Liver (tissue), 9 donors: ENCODE results near the gene COX18. TPM values are rescaled to one million over a fixed set of nuclear protein-coding genes. Genes with fewer than 3 reads are reported as not detected.

Experiments used
- DNase-seq: peaks from one replicate; pipeline ENCODE4 v3.0.0-alpha.2; 2017; ENCODE audit warnings: low spot score
- H3K27ac ChIP-seq, 2 donors: one replicate each; pipeline ENCODE4 v1.7.0; 2013; ENCODE audit warnings: inconsistent platforms in 2 of 2, low read length in 2 of 2, control low read depth in 1 of 2, low read depth in 1 of 2, mild to moderate bottlenecking in 1 of 2
- H3K27me3 ChIP-seq, 4 donors: one replicate each; pipeline versions ENCODE4 v1.6.1 to v1.7.0; 2013; ENCODE audit warnings: low read length in 3 of 4, inconsistent platforms in 1 of 4, mild to moderate bottlenecking in 1 of 4, moderate library complexity in 1 of 4; ENCODE audit not compliant: control insufficient read depth in 4 of 4, insufficient read depth in 4 of 4
- H3K36me3 ChIP-seq, 4 donors: one replicate each; pipeline versions ENCODE4 v1.6.1 to v1.7.0; 2013; ENCODE audit warnings: low read length in 3 of 4, mild to moderate bottlenecking in 3 of 4, low read depth in 1 of 4, moderate library complexity in 1 of 4; ENCODE audit not compliant: control insufficient read depth in 4 of 4, insufficient read depth in 3 of 4
- H3K4me1 ChIP-seq, 4 donors: one replicate each; pipeline versions ENCODE4 v1.6.1 to v1.7.0; 2013; ENCODE audit warnings: low read length in 3 of 4, mild to moderate bottlenecking in 3 of 4, moderate library complexity in 1 of 4; ENCODE audit not compliant: control insufficient read depth in 4 of 4, insufficient read depth in 4 of 4
- H3K4me3 ChIP-seq, 3 donors: one replicate each; pipeline versions ENCODE4 v1.6.1 to v1.7.0; 2013; ENCODE audit warnings: low read length in 3 of 3, control low read depth in 1 of 3, low read depth in 1 of 3, mild to moderate bottlenecking in 1 of 3
- H3K9ac ChIP-seq, 2 donors: one replicate each; pipeline ENCODE4 v1.7.0; 2013; ENCODE audit warnings: low read length in 2 of 2, mild to moderate bottlenecking in 2 of 2, moderate library complexity in 2 of 2, control low read depth in 1 of 2, low read depth in 1 of 2
- H3K9me3 ChIP-seq, 4 donors: one replicate each; pipeline versions ENCODE4 v1.6.1 to v1.7.0; 2013; ENCODE audit warnings: low read length in 3 of 4; ENCODE audit not compliant: control insufficient read depth in 4 of 4
- EGR1 ChIP-seq, 2 donors: IDR thresholded peaks; 2 replicates each; pipeline ENCODE4 v1.6.1; 2016 to 2018; ENCODE audit warnings: antibody characterized with exemption in 2 of 2, low read depth in 2 of 2
- FOXA1 ChIP-seq: IDR thresholded peaks from 2 replicates; pipeline ENCODE4 v1.6.1; 2016; ENCODE audit warnings: antibody characterized with exemption
- FOXA2 ChIP-seq: IDR thresholded peaks from 2 replicates; pipeline ENCODE4 v1.6.1; 2016; ENCODE audit warnings: antibody characterized with exemption
- HNF4A ChIP-seq, 2 donors: conservative IDR thresholded peaks; 2 replicates each; pipeline ENCODE4 v1.6.1; 2016; ENCODE audit warnings: antibody characterized with exemption in 2 of 2, mild to moderate bottlenecking in 2 of 2
- HNF4G ChIP-seq: IDR thresholded peaks from 2 replicates; pipeline ENCODE4 v1.6.1; 2016; ENCODE audit warnings: antibody characterized with exemption
- NR2F2 ChIP-seq: IDR thresholded peaks from 2 replicates; pipeline ENCODE4 v1.6.1; 2016; ENCODE audit warnings: antibody characterized with exemption
- RAD21 ChIP-seq, 2 donors: IDR thresholded peaks; 2 replicates each; pipeline ENCODE4 v1.6.1; 2016; ENCODE audit warnings: antibody characterized with exemption in 2 of 2, mild to moderate bottlenecking in 2 of 2
- RXRA ChIP-seq, 2 donors: IDR thresholded peaks; 2 replicates each; pipeline ENCODE4 v1.6.1; 2017 to 2018; ENCODE audit warnings: antibody characterized with exemption in 2 of 2, mild to moderate bottlenecking in 1 of 2
- SP1 ChIP-seq: IDR thresholded peaks from 2 replicates; pipeline ENCODE4 v1.6.1; 2018; ENCODE audit warnings: antibody characterized with exemption, mild to moderate bottlenecking
- TAF1 ChIP-seq: conservative IDR thresholded peaks from 2 replicates; pipeline ENCODE4 v1.6.1; 2016; ENCODE audit warnings: antibody characterized with exemption, mild to moderate bottlenecking
- YY1 ChIP-seq: IDR thresholded peaks from 2 replicates; pipeline ENCODE4 v1.6.1; 2016; ENCODE audit warnings: antibody characterized with exemption, mild to moderate bottlenecking
- WGBS: extraction: QIAGEN DNeasy Blood & Tissue Kit; methylation state at CpG from one replicate; pipeline ENCODE4 v1.1.7; 2013; 5-methylcytosine and 5-hydroxymethylcytosine counted together
- polyA plus RNA-seq, 2 donors: library from polyadenylated mRNA; stranded (reverse) in 1 of 2; unstranded in 1 of 2; fragments of 200-250 nt in 1 of 2; fragments of >200 nt in 1 of 2; fragmentation: Nextera tagmentation in 1 of 2; extraction: Ambion mirVana in 1 of 2; gene quantifications; one replicate each; pipeline versions ENCODE4 v1.2.1 to v1.2.3, GENCODE V29; 2013 to 2015
- total RNA-seq, 2 donors: library from RNA; depleted of rRNA; stranded (reverse); fragments of >200 nt; gene quantifications; one replicate each; pipeline ENCODE4 v1.2.3, GENCODE V29; 2014
- TF ChIP-seq, protein P1 (sequence below): IDR thresholded peaks from 2 replicates; pipeline ENCODE4 v1.6.1; 2016; ENCODE audit warnings: antibody characterized with exemption
- TF ChIP-seq, protein P2 (sequence below): IDR thresholded peaks from 2 replicates; pipeline ENCODE4 v1.6.1; 2016; ENCODE audit warnings: antibody characterized with exemption, mild to moderate bottlenecking
- TF ChIP-seq, protein P3 (sequence below): IDR thresholded peaks from 2 replicates; pipeline ENCODE4 v1.6.1; 2016; ENCODE audit warnings: antibody characterized with exemption
- TF ChIP-seq, protein P4 (sequence below): fragments of 150-350 bp; IDR thresholded peaks from 2 replicates; pipeline ENCODE4 v1.5.1; 2017; ENCODE audit warnings: improper control_type of control experiment, low read depth, low read length; ENCODE audit not compliant: missing input control
- donor health status: healthy.
- donor health status: healthy.
- donor health status: healthy.
- donor health status: healthy.
- donor health status: healthy.

The COX18 gene
- total and polyA plus RNA-seq, 4 donors: 6.2 to 27.3 (median 18.4) TPM

DNA sequence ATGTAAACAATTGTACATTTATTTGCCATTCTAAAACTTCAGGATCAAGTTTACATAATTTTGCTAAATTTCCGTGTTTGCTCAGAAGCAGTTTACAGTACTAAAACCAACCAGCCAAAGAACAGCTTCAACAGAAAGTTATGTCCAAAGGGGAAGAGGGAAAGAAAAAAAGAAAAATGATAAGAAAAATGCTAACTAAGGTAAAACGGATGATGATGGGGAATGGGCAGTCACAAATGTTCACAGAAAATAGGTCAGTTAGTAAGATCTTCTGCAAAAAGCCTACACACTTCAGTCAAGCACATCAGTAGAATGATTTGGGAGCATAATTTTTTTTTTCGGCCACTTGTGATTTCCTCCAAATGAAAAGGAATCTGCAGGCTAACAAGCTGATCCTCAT, 6.3 kb upstream of the COX18 start:
- 84% methylated on average over 3 of the region's 3 CpGs for WGBS
- H3K9ac ChIP-seq: no peak overlapping the region
- H3K4me3 ChIP-seq: no peak overlapping the region
- TF ChIP-seq, protein P1, sequence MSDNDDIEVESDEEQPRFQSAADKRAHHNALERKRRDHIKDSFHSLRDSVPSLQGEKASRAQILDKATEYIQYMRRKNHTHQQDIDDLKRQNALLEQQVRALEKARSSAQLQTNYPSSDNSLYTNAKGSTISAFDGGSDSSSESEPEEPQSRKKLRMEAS: no peak
- TF ChIP-seq HNF4G (no peak), FOXA1 (no peak)
- H3K9me3 ChIP-seq: no peaks in the 10 kb centered on the region
- H3K27me3 ChIP-seq: no peaks in the 10 kb centered on the region
- H3K4me1 ChIP-seq: no peaks in the 10 kb centered on the region
- H3K27ac ChIP-seq: no peak overlapping the region
- peaks cover 4 to 39% (median 33%) of the 10 kb centered on the region in 4 donors for H3K36me3 ChIP-seq
- DNase-seq: no peak

DNA sequence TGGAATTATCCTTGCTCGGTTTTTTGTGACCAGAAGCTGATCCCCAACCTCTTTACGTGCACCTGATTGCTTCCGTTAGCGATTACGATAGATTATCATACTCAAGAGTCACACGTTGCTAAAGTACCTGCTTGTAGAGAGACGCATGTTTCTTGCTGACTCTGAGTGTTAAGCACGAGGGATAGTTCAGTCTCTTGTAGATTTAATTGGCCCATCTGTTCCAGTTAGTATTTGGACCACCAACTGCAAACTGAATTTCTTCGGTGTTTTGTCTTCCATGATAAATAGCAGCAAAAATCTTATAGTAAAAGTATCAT, 516 bp upstream of the COX18 start:
- no peak for TF ChIP-seq FOXA2
- TF ChIP-seq, protein P2, sequence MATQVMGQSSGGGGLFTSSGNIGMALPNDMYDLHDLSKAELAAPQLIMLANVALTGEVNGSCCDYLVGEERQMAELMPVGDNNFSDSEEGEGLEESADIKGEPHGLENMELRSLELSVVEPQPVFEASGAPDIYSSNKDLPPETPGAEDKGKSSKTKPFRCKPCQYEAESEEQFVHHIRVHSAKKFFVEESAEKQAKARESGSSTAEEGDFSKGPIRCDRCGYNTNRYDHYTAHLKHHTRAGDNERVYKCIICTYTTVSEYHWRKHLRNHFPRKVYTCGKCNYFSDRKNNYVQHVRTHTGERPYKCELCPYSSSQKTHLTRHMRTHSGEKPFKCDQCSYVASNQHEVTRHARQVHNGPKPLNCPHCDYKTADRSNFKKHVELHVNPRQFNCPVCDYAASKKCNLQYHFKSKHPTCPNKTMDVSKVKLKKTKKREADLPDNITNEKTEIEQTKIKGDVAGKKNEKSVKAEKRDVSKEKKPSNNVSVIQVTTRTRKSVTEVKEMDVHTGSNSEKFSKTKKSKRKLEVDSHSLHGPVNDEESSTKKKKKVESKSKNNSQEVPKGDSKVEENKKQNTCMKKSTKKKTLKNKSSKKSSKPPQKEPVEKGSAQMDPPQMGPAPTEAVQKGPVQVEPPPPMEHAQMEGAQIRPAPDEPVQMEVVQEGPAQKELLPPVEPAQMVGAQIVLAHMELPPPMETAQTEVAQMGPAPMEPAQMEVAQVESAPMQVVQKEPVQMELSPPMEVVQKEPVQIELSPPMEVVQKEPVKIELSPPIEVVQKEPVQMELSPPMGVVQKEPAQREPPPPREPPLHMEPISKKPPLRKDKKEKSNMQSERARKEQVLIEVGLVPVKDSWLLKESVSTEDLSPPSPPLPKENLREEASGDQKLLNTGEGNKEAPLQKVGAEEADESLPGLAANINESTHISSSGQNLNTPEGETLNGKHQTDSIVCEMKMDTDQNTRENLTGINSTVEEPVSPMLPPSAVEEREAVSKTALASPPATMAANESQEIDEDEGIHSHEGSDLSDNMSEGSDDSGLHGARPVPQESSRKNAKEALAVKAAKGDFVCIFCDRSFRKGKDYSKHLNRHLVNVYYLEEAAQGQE: no peak
- TF ChIP-seq HNF4G: no peak
- TF ChIP-seq RXRA (IDR thresholded peaks at IDR 0.05): no peak
- TF ChIP-seq, protein P3, sequence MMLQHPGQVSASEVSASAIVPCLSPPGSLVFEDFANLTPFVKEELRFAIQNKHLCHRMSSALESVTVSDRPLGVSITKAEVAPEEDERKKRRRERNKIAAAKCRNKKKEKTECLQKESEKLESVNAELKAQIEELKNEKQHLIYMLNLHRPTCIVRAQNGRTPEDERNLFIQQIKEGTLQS: no peak
- TF ChIP-seq HNF4A (conservative IDR thresholded peaks at IDR 0.05): no peak
- H3K9ac ChIP-seq: peak overlapping the region; percentile 88 to 94
- peaks cover 0 to 21% (median under 1%) of the 10 kb centered on the region in 4 donors for H3K36me3 ChIP-seq
- no peaks in the 10 kb centered on the region for H3K9me3 ChIP-seq
- no peak for DNase-seq
- peak overlapping the region; percentile 61 to 66 (median 64) for H3K4me3 ChIP-seq
- H3K4me1 ChIP-seq: peaks cover 0 to 14% (median under 1%) of the 10 kb centered on the region in 4 donors
- no peaks in the 10 kb centered on the region for H3K27me3 ChIP-seq
- peak overlapping the region; percentile 95 to 99 for H3K27ac ChIP-seq
- 4% methylated on average over 9 of the region's 9 CpGs for WGBS

DNA sequence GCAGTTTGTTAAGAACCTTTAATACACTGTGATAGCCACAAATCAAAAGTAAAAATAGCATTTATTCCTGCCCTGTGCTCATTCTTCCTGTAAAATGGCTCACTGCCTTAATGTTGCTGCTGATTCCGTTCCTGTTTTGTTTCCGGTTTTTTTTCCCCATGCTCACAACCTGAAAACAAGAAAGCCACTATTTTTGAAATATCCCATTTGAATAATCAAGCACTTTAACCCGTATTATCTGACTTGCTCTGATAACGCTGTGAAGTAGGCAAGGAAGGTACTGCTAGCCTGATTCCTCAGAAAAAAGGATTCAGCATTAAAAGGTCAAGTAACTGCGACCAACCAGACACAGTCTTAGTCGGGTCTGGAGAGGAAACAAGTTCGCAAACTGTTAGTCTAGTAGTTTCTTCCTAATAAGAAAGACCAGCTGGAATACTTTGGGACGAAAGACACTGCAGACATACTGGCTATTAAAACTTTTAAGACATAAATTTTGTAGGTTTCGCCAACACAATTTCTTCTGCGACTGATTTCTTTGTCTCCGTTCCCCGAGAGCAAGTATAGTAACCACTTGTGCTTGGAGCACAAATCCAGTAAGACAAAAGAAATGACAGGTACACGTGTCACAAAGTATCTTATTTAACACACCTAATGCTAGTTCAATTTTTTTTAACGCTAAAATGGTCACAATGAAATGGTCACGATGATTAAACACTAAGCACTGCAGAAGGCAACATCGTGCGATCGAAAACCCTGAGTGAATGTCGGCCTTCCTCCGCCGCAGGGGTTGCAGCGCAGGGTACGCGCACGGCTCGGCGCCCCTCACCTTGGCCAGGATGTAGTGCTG, 802 bp downstream of the COX18 start:
- DNase-seq: no peak
- Histone ChIP-seq H3K4me1 (peaks cover 0 to 14% (median under 1%) of the 10 kb centered on the region in 4 donors), H3K9ac (peak overlapping the region; percentile 88 to 90), H3K4me3 (peak overlapping the region; percentile 61 to 89 (median 84)), H3K27me3 (no peaks in the 10 kb centered on the region), H3K9me3 (no peaks in the 10 kb centered on the region), H3K27ac (peak overlapping the region; percentile 95 to 99), H3K36me3 (peaks cover 0 to 17% (median 3%) of the 10 kb centered on the region in 4 donors)
- under 1% methylated on average over 27 of the region's 27 CpGs for WGBS
- TF ChIP-seq EGR1 (IDR thresholded peaks at IDR 0.05; ENCODE audit: low read depth in 2 of 2) (no peak), SP1 (no peak), RXRA (IDR thresholded peaks at IDR 0.05) (no peak), FOXA2 (no peak), HNF4G (no peak), RAD21 (IDR thresholded peaks at IDR 0.05) (no peak), YY1 (peak; percentile 93), TAF1 (peak; percentile 72), FOXA1 (no peak), NR2F2 (peak; percentile 35)
- TF ChIP-seq, protein P4, sequence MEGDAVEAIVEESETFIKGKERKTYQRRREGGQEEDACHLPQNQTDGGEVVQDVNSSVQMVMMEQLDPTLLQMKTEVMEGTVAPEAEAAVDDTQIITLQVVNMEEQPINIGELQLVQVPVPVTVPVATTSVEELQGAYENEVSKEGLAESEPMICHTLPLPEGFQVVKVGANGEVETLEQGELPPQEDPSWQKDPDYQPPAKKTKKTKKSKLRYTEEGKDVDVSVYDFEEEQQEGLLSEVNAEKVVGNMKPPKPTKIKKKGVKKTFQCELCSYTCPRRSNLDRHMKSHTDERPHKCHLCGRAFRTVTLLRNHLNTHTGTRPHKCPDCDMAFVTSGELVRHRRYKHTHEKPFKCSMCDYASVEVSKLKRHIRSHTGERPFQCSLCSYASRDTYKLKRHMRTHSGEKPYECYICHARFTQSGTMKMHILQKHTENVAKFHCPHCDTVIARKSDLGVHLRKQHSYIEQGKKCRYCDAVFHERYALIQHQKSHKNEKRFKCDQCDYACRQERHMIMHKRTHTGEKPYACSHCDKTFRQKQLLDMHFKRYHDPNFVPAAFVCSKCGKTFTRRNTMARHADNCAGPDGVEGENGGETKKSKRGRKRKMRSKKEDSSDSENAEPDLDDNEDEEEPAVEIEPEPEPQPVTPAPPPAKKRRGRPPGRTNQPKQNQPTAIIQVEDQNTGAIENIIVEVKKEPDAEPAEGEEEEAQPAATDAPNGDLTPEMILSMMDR: no peak
- TF ChIP-seq, protein P2: no peak
- TF ChIP-seq, protein P3: no peak
